Measurements from ENCODE around the gene FSTL4.

FSTL4 gene

DNA sequence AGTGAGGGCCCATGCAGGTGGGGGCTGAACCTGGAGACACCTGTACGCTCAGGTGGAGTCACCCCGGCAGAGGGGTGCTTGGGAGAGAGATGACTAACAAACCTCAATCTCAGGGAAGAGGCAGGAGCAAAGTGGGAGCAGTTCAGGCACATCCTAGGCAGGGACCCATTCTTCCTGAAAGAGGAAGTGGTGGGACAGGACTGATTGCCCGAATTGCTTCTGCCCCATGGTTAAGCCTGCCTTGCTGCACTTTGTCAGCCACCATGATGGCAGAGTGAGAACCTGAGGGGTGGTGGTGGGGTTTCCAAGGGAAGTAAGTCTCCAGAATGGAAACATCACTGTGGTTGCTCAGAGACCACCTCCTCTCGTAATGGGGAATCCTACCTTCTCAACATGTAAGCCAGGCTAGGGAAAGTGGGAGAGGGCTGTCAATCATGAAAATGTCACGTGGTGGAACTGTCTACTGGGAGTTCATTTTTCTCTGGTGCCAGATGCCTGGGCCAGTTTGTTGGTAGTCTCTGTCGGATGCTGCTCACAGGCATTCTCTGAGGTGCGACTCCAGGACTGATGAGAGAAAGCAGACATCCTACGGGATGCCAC, 410.2 kb downstream of the FSTL4 start:
- no peak for DNase-seq

DNA sequence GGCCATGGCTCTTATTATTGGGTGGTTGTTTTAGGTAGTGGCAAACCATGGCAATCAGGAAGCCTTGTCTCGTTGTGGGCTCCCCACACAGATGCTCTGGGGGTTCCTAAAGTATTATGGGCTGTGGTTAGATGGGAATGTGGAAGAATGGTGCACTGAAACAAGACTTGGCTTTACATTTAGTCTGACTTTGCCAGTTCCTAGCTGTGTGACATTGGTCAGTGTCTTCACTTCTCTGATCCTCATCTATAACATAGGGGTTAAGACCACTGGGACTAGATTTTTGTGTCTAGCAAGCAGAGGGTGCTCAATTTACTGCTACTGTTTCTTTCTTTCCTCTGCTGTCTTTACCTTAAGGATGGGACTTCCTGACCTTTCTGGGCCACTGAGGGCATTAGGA, 411.0 kb downstream of the FSTL4 start:
- no peak for DNase-seq

DNA sequence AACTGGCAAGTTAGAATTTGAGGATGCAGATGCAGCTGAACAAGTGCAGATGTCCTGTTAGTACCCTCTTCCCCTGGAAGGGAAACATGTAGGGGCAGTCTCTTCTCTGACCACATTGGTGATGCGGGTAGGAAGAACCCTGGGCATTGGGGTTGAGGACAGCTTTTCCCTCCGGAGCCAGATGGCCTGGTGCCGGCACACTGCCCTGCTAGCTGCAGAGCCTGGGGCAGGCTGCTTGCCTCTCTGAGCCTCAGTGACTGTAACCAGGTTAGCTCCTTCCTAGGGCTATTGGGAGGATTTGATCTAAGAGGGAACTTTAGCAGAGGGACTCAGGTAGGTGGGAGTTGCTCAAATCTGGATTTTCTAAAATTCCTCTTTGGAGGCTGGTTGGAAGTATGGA, 412.1 kb downstream of the FSTL4 start:
- DNase-seq: no peak

DNA sequence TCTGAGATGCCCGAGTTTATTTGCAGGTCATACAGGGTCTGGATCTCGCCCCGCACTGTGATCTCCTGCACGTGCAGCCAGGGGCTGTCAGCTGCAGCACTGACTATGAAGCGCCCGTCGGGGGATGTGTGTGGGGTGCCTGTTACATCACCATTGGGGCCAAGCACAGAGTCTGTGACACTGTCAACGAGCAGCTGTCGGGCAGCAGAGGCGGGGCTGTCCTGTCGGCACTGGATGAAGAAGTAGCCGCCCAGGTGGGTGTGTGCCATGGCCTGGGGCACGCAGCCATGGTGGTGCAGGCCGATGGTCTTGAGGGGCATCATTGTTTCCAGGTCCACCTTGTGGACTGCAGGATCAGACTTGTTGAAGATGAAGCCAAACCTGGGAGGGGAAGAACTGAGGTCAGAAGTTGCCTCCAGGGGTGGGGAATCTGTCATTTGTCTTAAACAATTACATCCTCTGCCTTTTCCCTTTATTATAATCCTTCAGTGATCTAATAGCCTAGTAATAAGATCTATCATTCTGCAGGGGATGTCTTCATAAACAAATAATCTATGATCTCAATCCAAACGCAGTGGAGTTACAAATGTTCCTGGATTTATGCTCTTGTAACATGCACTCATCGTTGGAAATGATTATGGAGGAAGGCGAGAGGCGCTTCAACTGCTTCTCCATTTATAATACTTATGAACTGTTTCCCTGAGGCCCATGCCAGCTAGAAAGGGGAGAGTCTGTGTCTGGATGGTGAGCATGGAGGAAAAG, 412.7 kb downstream of the FSTL4 start:
- no peak for DNase-seq

DNA sequence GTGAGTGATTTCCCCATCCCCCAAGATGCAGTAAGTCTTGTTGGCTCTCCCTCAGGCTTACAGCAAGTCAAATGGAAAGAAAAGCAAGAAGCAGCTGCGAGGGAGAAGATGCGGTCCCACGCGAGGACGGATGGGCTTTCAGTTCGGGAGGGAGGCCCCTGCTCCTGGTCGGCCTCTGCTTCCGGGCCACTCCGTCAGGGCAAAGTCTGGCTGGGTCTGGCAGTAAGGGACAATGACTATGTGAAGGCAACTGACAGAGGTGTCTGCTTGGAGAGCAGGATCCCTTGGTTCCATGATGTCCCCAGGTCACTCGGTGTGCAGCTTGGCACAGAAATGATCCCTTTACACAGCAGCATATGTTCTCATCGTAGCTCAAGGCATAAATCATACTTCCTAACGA, 413.8 kb downstream of the FSTL4 start:
- no peak for DNase-seq

DNA sequence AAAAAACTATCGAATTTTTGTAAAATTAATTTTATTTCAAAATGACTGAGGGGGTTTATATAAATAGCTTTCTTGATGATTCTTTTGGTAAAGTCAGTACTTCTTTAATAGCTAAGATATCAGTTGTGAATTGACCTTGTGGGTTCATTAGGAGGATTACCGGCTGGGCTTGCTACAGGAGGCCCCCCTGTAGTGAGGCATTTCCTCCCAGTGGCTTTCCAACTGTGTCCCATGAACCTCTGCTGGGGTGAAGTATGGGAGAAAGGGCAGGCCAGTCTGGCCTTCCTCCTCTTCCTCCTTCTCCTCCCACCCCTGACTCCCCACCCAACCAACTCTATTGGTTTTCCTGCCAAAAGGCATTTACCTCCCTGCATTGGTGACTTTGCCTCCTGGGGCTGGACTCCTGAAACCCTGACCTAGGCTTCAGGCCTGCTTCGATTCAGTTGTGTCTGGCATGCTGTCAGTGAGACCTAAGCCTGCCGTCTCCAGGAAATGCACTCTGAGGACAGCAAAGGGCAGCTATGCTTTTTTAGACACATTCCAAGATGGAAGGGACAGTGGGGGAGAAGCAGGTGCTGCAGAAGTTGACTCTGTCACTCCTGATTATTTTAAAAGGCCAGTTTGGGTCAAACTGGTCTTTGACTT, 415.8 kb downstream of the FSTL4 start:
- no peak for DNase-seq

DNA sequence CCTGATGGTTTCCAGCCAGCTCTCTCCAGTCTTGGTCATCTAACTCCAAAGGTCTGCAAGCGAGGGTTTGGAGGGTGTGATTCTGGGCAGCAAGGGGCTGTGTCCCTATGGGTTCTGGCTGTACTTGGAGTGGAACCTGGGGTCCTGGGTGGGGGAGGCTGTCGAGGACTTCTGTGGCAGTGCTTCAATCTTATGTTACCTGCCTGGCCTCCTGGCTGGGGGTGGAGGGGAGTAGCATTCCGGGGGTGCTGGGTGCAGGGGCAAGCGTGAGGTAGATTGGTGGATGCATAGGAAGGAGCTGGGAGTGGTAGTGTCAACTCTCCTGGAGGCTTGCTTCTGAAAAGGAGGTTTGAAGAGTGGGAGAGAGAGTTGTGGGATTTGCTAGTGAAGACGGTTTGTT, 417.1 kb downstream of the FSTL4 start:
- no peak for DNase-seq

DNA sequence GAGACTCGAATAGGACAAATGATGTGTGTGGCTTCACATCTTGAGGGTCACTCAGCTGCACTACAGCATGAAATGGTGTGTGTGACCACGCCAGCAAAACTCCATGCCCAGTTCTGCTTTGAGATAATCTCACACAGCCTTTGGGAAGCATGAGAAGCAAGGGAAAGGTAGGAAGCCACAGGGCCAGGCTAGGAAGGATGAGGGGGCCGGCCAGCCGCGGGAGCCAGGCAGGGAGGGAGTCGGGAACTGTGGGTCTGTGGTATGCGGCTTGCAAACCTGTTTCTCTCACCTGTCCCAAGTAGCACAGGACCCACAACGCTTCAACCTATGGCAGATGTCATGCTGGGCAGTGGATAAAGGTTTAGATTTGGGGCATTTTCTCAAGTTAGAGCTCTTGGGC, 418.5 kb downstream of the FSTL4 start:
- DNase-seq: no peak

DNA sequence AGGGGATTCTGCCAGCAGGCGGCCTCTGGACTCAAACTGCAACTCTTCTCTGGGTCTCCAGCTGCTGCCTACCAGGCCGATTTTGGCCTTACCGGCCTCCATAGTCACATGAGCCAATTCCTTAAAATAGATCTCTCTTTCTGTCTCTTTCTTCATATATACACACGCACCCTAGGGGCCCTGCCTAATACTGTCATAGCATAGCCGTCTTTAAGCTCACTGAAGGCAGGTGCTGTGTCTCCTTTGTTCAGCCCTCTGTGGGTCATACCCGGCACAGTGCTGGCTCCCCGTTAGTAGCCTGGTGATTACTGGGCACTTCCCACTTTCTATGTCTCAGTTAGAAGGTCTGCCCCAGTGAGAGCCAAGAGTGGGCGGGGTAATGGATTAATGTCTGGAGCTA, 419.6 kb downstream of the FSTL4 start:
- DNase-seq: no peak

DNA sequence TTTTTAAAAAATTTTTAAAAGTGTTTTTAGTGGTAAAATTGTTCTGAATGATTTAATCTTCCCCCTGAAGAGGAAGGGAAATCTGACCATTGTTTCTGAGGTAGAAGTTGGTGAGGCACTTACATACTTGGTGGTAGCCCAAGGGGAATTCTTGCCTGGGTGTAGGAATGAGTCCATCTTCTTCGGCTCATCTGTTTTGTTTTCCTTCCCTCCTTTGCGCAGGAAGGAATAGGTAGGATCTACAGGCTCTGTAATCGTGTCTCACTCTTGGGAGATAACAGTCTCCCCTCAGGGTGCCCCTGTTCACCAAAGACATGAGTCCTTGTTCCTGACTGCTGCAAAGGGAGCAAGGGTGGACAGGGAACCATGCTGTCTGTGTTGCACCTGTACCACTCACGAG, 422.5 kb downstream of the FSTL4 start:
- no peak for DNase-seq

DNA sequence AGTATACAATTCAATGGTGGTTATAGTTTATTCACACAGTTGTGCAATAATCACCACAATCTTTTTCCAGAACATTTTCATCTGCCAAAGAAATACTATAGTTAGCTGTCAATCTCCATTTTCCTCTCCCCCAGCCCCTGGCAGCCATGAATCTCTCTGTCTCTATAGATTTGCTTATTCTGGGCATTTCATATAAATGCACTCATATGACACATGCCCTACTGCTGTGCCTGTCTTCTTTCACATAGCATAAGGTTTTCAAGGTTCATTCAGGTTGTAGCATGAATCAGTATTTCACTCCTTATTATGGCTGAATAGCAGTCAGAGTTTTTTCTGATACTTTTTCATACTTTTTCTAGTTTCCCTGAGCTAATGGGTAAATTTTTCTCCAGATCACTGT, 432.9 kb downstream of the FSTL4 start:
- no peak for DNase-seq

DNA sequence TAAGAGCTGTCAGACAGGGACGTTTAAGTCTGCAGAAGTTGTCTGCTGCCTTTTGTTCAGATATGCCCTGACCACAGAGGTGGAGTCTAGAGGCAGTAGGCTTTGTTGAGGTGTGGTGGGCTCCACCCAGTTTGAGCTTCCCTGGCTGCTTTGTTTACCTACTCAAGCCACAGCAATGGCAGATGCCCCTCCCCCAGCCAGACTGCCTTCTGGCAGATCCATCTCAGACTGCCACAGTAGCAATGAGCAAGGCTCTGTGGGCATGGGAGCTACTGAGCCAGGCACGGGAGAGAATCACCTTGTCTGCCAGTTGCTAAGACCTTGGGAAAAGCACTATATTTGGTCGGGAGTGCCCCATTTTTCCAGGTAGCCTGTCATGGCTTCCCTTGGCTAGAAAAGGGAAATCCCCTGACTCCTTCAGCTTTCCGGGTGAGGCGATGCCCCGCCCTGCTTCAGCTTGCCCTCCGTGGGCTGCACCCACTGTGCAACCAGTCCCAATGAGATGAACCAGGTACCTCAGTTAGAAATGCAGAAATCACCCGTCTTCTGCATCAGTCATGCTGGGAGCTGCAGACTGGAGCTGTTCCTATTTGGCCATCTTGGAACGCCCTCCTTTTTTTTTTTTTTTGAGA, 441.5 kb downstream of the FSTL4 start:
- peak; percentile 15 for DNase-seq

DNA sequence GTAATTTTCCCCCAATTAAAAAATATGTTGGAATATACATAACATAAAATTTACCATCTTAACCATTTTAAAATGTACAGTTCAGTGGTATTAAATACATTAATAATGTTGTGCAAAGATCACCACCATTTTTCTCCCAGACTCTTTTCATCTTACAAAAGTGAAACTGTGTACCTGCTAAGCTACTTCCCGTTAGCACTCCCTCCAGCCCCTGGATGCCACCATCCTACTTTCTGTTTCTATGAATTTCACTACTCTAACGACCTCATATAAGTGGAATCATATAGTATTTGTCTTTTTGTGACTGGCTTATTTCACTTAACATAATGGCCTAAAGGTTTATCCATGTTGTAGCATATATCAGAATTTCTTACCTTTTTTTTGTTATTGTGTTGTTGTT, 447.6 kb downstream of the FSTL4 start:
- no peak for DNase-seq

DNA sequence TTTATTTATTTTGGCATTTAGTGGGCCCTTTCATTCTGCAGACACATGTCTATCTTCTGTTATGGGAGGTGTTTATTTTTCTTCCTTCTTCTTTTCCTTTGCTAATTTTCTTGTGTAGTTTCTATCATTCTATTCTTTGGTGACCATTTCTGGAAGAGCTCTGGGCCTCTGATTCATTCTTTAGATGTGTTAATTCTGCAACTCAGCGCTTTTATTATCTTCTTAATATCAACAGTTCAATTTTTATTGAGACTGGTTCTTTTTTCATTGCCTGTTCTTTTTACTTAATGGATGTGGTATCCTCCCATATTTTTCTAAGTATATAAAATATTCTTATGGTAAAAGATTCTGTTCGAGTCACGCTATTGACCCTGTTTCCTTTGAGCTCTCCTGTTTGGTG, 448.5 kb downstream of the FSTL4 start:
- no peak for DNase-seq

DNA sequence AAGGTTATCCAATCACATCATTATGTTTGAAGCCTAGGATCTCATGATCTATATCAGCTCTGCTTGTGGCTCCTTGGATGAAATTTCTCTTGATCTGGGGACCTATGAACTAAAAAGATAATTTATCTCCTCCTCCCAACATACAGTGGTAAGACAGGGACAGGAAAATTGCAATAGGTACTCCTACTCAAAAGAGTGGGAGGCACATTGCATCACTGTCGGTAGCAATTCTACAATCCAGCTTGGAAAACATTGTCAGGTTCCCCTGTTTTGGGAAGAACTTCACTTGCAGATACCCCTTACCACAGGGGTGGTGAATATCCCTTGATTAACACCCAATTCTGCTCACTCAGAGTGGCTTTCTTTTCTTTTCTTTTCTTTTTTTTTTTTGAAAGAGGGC, 452.8 kb downstream of the FSTL4 start:
- no peak for DNase-seq

DNA sequence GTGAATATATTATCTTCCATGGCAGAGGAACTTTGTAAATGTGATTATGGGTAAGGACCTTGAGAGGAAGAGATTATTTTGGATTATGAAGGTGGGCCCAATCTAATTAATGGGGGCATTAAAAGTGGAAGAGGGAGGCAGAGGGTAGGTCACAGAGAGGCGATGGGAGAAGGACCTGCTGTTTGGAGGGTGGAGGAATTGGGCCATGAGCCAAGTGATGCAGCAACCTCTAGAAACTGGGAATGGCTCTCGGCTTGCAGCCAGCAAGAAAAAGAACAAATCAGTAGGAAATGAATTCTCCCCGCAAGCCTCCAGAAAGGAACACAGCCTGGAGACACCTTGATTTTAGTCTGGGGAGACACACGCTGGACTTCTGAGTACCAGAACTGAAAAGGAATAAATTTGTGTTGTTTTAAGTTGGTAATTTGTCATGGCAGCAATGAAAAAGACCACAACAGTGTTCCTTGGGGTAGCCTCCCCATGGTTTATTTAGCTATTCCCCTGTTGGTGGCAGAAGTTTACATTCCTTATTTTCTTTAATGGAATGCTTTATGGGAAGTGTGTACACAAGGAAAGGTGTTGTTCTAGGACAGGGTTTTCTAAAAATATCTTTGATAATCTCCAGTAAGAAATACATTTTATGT, 456.9 kb downstream of the FSTL4 start:
- no peak for DNase-seq

DNA sequence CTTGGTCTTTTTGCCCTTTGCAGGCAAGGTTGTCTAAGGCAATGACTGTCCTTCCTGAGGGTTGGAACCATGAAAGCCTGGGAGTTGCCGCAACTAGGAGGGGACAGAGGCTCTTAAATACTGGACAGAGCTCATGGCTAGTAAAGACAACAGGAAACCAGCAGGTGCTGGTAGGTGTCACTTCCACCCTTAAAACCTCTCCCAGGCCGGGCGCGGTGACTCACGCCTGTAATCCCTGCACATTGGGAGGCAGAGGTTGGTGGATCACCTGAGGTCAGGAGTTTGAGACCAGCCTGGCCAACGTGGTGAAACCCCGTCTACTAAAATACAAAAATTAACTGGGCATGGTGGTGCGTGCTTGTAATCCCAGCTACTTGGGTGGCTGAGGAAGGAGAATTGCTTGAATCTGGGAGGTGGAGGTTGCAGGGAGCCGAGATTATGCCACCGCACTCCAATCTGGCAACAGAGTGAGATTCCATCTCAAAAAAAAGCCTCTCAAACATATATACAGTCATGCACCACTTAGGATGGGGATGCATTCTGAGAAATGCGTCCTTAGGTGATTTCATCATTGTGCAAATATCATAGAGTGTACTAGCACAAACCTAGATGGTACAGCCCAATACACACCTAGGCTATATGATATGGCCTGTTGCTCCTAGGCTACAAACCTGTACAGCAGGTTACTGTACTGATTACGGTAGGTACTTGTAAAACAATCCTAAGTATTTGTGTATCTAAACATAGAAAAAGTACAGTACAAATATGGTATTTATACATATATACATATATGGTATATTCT, 457.9 kb downstream of the FSTL4 start:
- DNase-seq: no peak

DNA sequence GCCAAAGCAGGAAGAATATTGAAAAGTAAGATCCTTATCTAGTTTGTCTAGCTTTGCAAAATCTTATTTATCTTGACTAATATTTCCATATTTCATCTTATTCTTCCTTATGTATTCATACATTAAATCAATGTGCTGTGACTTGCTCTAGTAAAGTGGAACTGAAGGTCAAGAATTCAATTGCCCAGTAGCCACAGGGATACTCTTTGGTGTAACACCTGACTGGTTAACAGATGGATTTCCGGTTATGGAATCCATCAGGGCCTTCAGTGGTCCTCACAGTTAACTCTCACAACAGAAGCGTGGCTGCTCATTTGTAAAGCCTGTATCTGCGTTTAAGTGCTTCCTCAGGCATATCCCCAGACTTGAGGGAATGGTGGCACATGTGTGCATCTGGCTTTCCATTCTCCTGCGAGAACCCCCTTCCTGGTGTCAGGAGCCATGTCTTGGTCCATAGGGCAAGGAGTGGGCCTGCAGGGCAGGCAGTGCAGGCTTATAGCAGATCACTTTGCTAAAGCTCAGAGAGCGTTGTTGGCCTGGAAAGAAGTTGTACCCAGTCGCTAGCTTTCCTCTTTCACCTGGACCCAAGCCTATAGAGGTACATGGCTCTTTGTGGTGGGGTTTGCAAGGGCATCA, 461.3 kb downstream of the FSTL4 start:
- no peak for DNase-seq

DNA sequence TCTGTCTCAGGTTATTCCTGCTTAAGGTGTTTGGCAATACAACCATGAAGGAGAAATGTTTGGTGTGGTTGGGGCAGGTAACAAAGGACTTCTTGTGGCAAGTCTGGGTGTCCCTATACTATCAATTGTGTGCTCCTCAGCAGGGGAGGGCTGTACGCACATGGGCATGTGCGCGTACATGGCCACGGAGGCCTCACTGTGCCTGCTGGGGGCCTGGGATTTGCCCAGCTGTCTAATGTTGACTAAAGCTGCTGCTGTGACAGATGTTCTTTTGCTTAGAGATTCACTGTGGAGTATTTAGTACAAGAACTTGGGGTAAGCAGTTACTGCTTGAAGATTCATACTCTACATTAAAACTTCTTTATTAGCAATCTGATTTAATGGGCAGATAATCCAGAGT, 463.0 kb downstream of the FSTL4 start:
- DNase-seq: no peak

DNA sequence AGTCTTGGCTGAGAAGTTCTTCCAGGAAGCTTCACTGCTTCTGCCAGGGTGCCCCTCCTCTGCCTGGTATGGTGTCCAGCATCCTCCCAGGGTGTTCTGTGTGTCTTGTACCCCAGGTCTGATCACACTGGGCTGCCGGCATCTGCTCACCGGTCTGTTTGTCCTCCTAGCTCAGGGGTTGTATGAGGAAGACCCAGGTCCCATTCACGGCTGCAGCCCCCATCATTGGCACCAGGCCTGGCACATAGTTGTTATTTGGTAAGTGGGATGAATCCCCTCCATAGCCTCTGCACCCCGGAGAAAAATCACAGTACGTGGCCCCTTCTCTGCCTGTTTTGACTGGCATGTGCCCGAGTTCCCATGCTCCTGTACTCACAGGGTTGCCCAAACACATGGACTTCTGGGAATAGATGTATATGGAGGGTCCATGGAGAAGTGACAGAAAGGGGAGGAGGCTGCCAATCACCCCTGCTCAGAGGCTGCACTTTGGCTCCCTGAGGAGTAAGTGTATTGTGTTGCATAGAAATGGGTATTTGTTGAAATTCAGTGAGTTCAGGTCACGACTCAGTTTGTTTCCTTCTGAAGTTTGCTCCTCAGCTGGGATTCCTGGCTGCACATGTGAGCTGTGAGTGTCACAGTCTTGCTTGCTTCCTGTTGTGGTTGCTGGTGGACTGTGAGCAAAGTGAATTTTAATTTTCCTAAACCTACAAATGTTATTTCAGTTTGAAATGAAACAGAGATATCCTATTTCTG, 464.4 kb downstream of the FSTL4 start:
- DNase-seq: no peak

DNA sequence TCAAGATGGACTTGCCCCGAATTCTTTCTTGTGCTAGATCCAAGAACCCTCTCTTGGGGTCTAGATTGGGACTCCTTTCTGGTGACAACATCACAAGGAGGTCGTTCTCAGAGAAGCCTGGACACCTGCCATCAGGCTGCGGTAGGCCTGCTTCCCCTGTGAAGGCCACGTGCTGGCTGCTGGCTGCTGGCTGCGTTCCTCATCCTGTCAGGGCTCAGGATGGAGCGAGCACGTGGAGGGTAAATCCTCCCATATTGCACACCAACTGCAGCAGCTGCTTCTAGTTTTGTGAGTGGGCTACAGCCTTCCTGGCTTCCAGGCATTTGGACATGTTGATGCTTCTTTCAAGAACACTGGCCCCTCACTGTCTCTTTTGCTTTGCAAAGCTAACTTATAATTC, 464.9 kb downstream of the FSTL4 start:
- no peak for DNase-seq
